Measurements from ENCODE around the gene RBMS2. TPM values are rescaled to one million over a fixed set of nuclear protein-coding genes. Genes with fewer than 3 reads are reported as not detected.

Gene RBMS2
- total RNA-seq, 2 donors from 2014 or later = 33.4 to 40.2 TPM

GRCh38 chr12:56596815-56597214, 75.2 kb downstream of the RBMS2 start:
- TF ChIP-seq, protein P1, sequence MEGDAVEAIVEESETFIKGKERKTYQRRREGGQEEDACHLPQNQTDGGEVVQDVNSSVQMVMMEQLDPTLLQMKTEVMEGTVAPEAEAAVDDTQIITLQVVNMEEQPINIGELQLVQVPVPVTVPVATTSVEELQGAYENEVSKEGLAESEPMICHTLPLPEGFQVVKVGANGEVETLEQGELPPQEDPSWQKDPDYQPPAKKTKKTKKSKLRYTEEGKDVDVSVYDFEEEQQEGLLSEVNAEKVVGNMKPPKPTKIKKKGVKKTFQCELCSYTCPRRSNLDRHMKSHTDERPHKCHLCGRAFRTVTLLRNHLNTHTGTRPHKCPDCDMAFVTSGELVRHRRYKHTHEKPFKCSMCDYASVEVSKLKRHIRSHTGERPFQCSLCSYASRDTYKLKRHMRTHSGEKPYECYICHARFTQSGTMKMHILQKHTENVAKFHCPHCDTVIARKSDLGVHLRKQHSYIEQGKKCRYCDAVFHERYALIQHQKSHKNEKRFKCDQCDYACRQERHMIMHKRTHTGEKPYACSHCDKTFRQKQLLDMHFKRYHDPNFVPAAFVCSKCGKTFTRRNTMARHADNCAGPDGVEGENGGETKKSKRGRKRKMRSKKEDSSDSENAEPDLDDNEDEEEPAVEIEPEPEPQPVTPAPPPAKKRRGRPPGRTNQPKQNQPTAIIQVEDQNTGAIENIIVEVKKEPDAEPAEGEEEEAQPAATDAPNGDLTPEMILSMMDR (IDR thresholded peaks at IDR 0.05) = no peak
- H3K27me3 ChIP-seq (replicated peaks; ENCODE audit: insufficient read depth) = no peaks in the 10 kb centered on the region
- no peaks in the 10 kb centered on the region for H3K4me1 ChIP-seq (ENCODE audit: control insufficient read depth in 1 of 2, low read depth in 2 of 2)
- no peaks in the 10 kb centered on the region for H3K9me3 ChIP-seq
- peak overlapping the region in 1 of 2 donors; percentile 33 for H3K27ac ChIP-seq
- ATAC-seq (ENCODE audit: insufficient number of reproducible peaks, low FRiP score, low read depth) (no peak), DNase-seq (ENCODE audit: low spot score) (no peak)
- H3K36me3 ChIP-seq = peaks cover 48% of the 10 kb centered on the region
- no peak overlapping the region for H3K4me3 ChIP-seq

- ATAC-seq (ENCODE audit: insufficient number of reproducible peaks, low FRiP score, low read depth) (no peak), DNase-seq (ENCODE audit: low spot score) (no peak)
- Histone ChIP-seq H3K36me3 (peaks cover 71% of the 10 kb centered on the region), H3K27ac (no peak overlapping the region), H3K27me3 (replicated peaks; ENCODE audit: insufficient read depth) (no peaks in the 10 kb centered on the region), H3K9me3 (no peaks in the 10 kb centered on the region), H3K4me1 (ENCODE audit: control insufficient read depth in 1 of 2, low read depth in 2 of 2) (no peaks in the 10 kb centered on the region), H3K4me3 (no peak overlapping the region)
- TF ChIP-seq, protein P1 (IDR thresholded peaks at IDR 0.05) = no peak
Measured at GRCh38 chr12:56599041-56599440, 77.4 kb downstream of the RBMS2 start.

GRCh38 chr12:56599797-56600196, 78.2 kb downstream of the RBMS2 start:
- Histone ChIP-seq H3K36me3 (peaks cover 78% of the 10 kb centered on the region), H3K9me3 (no peaks in the 10 kb centered on the region), H3K27me3 (replicated peaks; ENCODE audit: insufficient read depth) (no peaks in the 10 kb centered on the region), H3K27ac (no peak overlapping the region), H3K4me3 (no peak overlapping the region), H3K4me1 (ENCODE audit: control insufficient read depth in 1 of 2, low read depth in 2 of 2) (no peaks in the 10 kb centered on the region)
- TF ChIP-seq, protein P1 (IDR thresholded peaks at IDR 0.05) = no peak
- ATAC-seq (ENCODE audit: insufficient number of reproducible peaks, low FRiP score, low read depth) (no peak), DNase-seq (ENCODE audit: low spot score) (no peak)

GRCh38 chr12:56600753-56601152, 79.1 kb downstream of the RBMS2 start:
- Histone ChIP-seq H3K4me1 (ENCODE audit: control insufficient read depth in 1 of 2, low read depth in 2 of 2) (no peaks in the 10 kb centered on the region), H3K9me3 (no peaks in the 10 kb centered on the region), H3K27ac (no peak overlapping the region), H3K36me3 (peaks cover 86% of the 10 kb centered on the region), H3K27me3 (replicated peaks; ENCODE audit: insufficient read depth) (no peaks in the 10 kb centered on the region), H3K4me3 (no peak overlapping the region)
- ATAC-seq (ENCODE audit: insufficient number of reproducible peaks, low FRiP score, low read depth) = peak; percentile 10
- DNase-seq (ENCODE audit: low spot score) = no peak
- TF ChIP-seq, protein P1 (IDR thresholded peaks at IDR 0.05) = no peak

- ATAC-seq (ENCODE audit: insufficient number of reproducible peaks, low FRiP score, low read depth) = no peak
Measured at GRCh38 chr12:56601503-56601902, 79.9 kb downstream of the RBMS2 start.

More at GRCh38 chr12:56601503-56601902, 79.9 kb downstream of the RBMS2 start:
- Histone ChIP-seq H3K4me3 (no peak overlapping the region), H3K36me3 (peaks cover 94% of the 10 kb centered on the region), H3K27ac (no peak overlapping the region), H3K4me1 (ENCODE audit: control insufficient read depth in 1 of 2, low read depth in 2 of 2) (no peaks in the 10 kb centered on the region), H3K27me3 (replicated peaks; ENCODE audit: insufficient read depth) (no peaks in the 10 kb centered on the region), H3K9me3 (no peaks in the 10 kb centered on the region)
- no peak for DNase-seq (ENCODE audit: low spot score)
- TF ChIP-seq, protein P1 (IDR thresholded peaks at IDR 0.05) = no peak
